BLaER1 (cell line): Measurements from ENCODE around the gene THAP12.
"Not testable (repeated sequence)": the region's sequence is repeated elsewhere in the genome, so short reads cannot be mapped to it uniquely, and the experiment has no call there.

Experiments used
- H3K27ac ChIP-seq: shearing (Covaris generic); formaldehyde crosslinking; 2 replicates; pipeline ENCODE4 v1.8.1; 2022
- H3K27me3 ChIP-seq: shearing (Covaris generic); formaldehyde crosslinking; 2 replicates; pipeline ENCODE4 v1.8.1; 2022
- H3K36me3 ChIP-seq: shearing (Covaris generic); formaldehyde crosslinking; 2 replicates; pipeline ENCODE4 v1.8.1; 2022
- H3K4me1 ChIP-seq: shearing (Covaris generic); formaldehyde crosslinking; 2 replicates; pipeline ENCODE4 v1.8.1; 2022
- H3K4me2 ChIP-seq: shearing (Covaris generic); formaldehyde crosslinking; 2 replicates; pipeline ENCODE4 v1.8.1; 2022
- H3K4me3 ChIP-seq: shearing (Covaris generic); formaldehyde crosslinking; 2 replicates; pipeline ENCODE4 v1.8.1; 2022
- H3K9ac ChIP-seq: shearing (Covaris generic); formaldehyde crosslinking; 2 replicates; pipeline ENCODE4 v1.8.1; 2022
- H3K9me3 ChIP-seq: shearing (Covaris generic); formaldehyde crosslinking; 2 replicates; pipeline ENCODE4 v1.8.1; 2022
- H4K20me1 ChIP-seq: shearing (Covaris generic); formaldehyde crosslinking; 2 replicates; pipeline ENCODE4 v1.8.1; 2022
- Cebpa-rat ChIP-seq: shearing (Covaris generic); IDR thresholded peaks from 2 replicates; pipeline ENCODE4 v1.8.1; 2022

THAP12 gene

GRCh38 chr11:76321820-76322524 is 59.0 kb downstream of the THAP12 start:
- peak overlapping the region; percentile 45; the same call in 1 of the 2 replicates for H3K4me3 ChIP-seq
- peaks cover 45% of the 10 kb centered on the region for H3K27me3 ChIP-seq
- H3K27ac ChIP-seq = no peak overlapping the region
- H3K4me1 ChIP-seq = peaks cover 30% of the 10 kb centered on the region
- peak overlapping the region; percentile 76 for H3K4me2 ChIP-seq
- H3K36me3 ChIP-seq = no peaks in the 10 kb centered on the region
- H3K9me3 ChIP-seq = no peaks in the 10 kb centered on the region
- no peak overlapping the region for H3K9ac ChIP-seq
- TF ChIP-seq Cebpa-rat = no peak
- no peaks in the 10 kb centered on the region; the same call in 1 of the 2 replicates for H4K20me1 ChIP-seq

GRCh38 chr11:76321340-76321739 is 59.6 kb downstream of the THAP12 start:
- no peak overlapping the region for H3K27ac ChIP-seq
- H3K4me2 ChIP-seq = peak overlapping the region; percentile 76
- H3K36me3 ChIP-seq = no peaks in the 10 kb centered on the region
- peaks cover 35% of the 10 kb centered on the region for H3K4me1 ChIP-seq
- peaks cover 45% of the 10 kb centered on the region for H3K27me3 ChIP-seq
- H3K4me3 ChIP-seq = no peak overlapping the region; the same call in 1 of the 2 replicates
- no peaks in the 10 kb centered on the region; the same call in 1 of the 2 replicates for H4K20me1 ChIP-seq
- TF ChIP-seq Cebpa-rat = no peak
- no peak overlapping the region for H3K9ac ChIP-seq
- no peaks in the 10 kb centered on the region for H3K9me3 ChIP-seq

GRCh38 chr11:76320929-76321328 is 60.0 kb downstream of the THAP12 start:
- Histone ChIP-seq H3K36me3 (no peaks in the 10 kb centered on the region), H3K27me3 (peaks cover 45% of the 10 kb centered on the region), H3K4me1 (peaks cover 38% of the 10 kb centered on the region), H3K9me3 (no peaks in the 10 kb centered on the region), H3K27ac (no peak overlapping the region), H3K4me2 (no peak overlapping the region), H3K4me3 (no peak overlapping the region), H4K20me1 (no peaks in the 10 kb centered on the region; the same call in 1 of the 2 replicates), H3K9ac (no peak overlapping the region)
- TF ChIP-seq Cebpa-rat = no peak

DNA sequence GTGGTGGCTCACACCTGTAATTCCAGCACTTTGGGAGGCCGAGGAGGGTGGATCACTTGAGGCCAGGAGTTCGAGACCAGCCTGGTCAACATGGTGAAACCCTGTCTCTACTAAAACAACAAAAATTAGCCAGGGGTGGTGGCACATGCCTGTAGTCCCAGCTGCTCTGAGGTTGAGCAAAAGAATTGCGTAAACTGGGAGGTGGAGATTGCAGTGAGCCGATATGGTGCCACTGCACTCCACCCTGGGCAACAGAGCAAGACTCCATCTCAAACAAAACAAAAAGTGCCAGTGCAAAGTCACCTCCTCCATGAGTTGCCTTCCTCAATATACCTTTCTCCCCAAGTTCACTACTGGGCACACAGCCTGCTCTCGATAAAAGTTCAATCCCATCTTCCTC is 61.1 kb downstream of the THAP12 start:
- H3K36me3 ChIP-seq, H3K4me3 ChIP-seq, H3K4me2 ChIP-seq, H3K27ac ChIP-seq, H3K9ac ChIP-seq, H3K9me3 ChIP-seq, H4K20me1 ChIP-seq: not testable (repeated sequence)
- TF ChIP-seq Cebpa-rat = 0 out of 2 replicates have a peak, but pooled peaks have one; percentile 14
- Histone ChIP-seq H3K4me1 (peaks cover 40% of the 10 kb centered on the region), H3K27me3 (peaks cover 50% of the 10 kb centered on the region)

- Histone ChIP-seq H3K4me1 (peaks cover 31% of the 10 kb centered on the region), H3K27me3 (peaks cover 47% of the 10 kb centered on the region), H3K4me2 (no peak overlapping the region), H3K9me3 (no peaks in the 10 kb centered on the region), H3K4me3 (no peak overlapping the region), H3K27ac (no peak overlapping the region), H4K20me1 (no peaks in the 10 kb centered on the region; the same call in 1 of the 2 replicates), H3K36me3 (no peaks in the 10 kb centered on the region), H3K9ac (no peak overlapping the region)
- no peak for TF ChIP-seq Cebpa-rat
Measured at GRCh38 chr11:76318744-76319384, 62.1 kb downstream of the THAP12 start.

GRCh38 chr11:76317296-76317695 is 63.6 kb downstream of the THAP12 start:
- Histone ChIP-seq H3K27ac (no peak overlapping the region), H3K27me3 (peaks cover 31% of the 10 kb centered on the region), H4K20me1 (no peaks in the 10 kb centered on the region; the same call in 1 of the 2 replicates), H3K4me2 (no peak overlapping the region), H3K9me3 (no peaks in the 10 kb centered on the region), H3K4me3 (no peak overlapping the region), H3K4me1 (peaks cover 26% of the 10 kb centered on the region), H3K9ac (no peak overlapping the region), H3K36me3 (no peaks in the 10 kb centered on the region)
- no peak for TF ChIP-seq Cebpa-rat

GRCh38 chr11:76316726-76317125 is 64.2 kb downstream of the THAP12 start:
- Histone ChIP-seq H3K27me3 (peaks cover 26% of the 10 kb centered on the region), H3K4me2 (0 out of 2 replicates have a peak overlapping the region, but pooled peaks have one; percentile 16), H3K27ac (no peak overlapping the region), H4K20me1 (no peaks in the 10 kb centered on the region; the same call in 1 of the 2 replicates), H3K4me3 (no peak overlapping the region), H3K36me3 (no peaks in the 10 kb centered on the region), H3K9me3 (no peaks in the 10 kb centered on the region), H3K4me1 (peaks cover 20% of the 10 kb centered on the region), H3K9ac (no peak overlapping the region)
- TF ChIP-seq Cebpa-rat = no peak

GRCh38 chr11:76315182-76315853 is 65.6 kb downstream of the THAP12 start:
- Histone ChIP-seq H3K4me1 (peaks cover 17% of the 10 kb centered on the region), H3K9me3 (no peaks in the 10 kb centered on the region), H4K20me1 (no peaks in the 10 kb centered on the region; the same call in 1 of the 2 replicates), H3K4me2 (peak overlapping the region; percentile 34), H3K9ac (no peak overlapping the region), H3K36me3 (no peaks in the 10 kb centered on the region), H3K4me3 (no peak overlapping the region), H3K27me3 (peaks cover 12% of the 10 kb centered on the region), H3K27ac (no peak overlapping the region)
- no peak for TF ChIP-seq Cebpa-rat

DNA sequence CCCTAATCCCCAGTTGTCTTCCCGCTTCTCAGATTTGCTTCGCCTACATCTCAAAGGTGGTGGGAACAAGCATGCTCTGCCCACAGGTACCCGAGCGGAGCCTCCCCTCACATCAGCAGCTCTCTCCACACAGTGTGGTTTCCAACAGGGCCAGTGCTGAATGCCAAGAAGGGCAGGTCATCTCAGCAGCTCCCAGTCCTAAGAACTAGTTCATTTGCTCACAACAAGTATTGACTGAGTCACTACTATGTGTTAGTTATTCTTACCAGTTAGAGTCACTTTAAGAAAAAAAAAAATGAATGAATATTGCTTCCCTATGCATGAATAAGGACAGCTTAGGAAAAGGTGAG is 66.2 kb downstream of the THAP12 start:
- H3K9ac ChIP-seq = no peak overlapping the region
- no peak overlapping the region for H3K27ac ChIP-seq
- no peaks in the 10 kb centered on the region; the same call in 1 of the 2 replicates for H4K20me1 ChIP-seq
- H3K4me1 ChIP-seq = peaks cover 17% of the 10 kb centered on the region
- no peak for TF ChIP-seq Cebpa-rat
- no peak overlapping the region for H3K4me2 ChIP-seq
- peaks cover 6% of the 10 kb centered on the region; the same call in 1 of the 2 replicates for H3K27me3 ChIP-seq
- H3K9me3 ChIP-seq = no peaks in the 10 kb centered on the region
- no peak overlapping the region for H3K4me3 ChIP-seq
- H3K36me3 ChIP-seq = no peaks in the 10 kb centered on the region
